Measurements from ENCODE around the gene ENOX1. TPM values are rescaled to one million over a fixed set of nuclear protein-coding genes. Genes with fewer than 3 reads are reported as not detected.

ENOX1 gene
- total RNA-seq, 1 experiment from 2014 or later: 1.8 TPM

DNA sequence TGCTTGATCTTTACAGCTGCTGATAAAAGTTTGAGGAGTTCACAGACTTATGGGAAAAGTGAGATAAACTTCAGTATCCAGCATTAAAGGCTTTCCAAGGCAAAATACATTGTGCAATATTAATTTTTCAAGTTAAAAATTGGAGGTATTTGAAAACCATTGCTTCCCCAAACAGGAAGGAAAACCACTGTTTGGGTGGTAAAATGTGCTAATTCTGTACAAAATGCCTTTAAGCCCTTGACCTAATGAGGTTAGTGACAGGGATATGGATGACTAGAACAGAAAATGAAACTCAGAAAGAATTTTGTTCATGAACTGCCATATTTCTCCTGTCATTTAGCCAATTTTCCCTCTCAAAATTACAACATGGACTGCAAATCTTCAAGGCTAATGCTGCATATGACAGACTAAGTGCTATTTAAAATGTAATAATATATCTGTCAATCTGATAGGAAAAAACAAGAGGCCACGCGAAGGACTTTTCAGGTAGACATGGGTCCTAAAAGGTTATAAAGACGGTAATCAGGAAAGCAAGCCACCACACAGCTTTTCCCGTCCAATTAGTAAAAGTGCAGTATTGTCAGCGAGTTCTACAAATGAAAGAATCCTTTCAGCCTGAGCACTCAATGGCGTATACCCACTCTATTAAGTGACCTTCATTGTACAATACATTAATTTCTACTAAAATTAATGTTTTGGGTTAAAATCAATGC, 212.8 kb downstream of the ENOX1 start:
- TF ChIP-seq, protein P1, sequence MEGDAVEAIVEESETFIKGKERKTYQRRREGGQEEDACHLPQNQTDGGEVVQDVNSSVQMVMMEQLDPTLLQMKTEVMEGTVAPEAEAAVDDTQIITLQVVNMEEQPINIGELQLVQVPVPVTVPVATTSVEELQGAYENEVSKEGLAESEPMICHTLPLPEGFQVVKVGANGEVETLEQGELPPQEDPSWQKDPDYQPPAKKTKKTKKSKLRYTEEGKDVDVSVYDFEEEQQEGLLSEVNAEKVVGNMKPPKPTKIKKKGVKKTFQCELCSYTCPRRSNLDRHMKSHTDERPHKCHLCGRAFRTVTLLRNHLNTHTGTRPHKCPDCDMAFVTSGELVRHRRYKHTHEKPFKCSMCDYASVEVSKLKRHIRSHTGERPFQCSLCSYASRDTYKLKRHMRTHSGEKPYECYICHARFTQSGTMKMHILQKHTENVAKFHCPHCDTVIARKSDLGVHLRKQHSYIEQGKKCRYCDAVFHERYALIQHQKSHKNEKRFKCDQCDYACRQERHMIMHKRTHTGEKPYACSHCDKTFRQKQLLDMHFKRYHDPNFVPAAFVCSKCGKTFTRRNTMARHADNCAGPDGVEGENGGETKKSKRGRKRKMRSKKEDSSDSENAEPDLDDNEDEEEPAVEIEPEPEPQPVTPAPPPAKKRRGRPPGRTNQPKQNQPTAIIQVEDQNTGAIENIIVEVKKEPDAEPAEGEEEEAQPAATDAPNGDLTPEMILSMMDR (IDR thresholded peaks at IDR 0.05; ENCODE audit: unreplicated experiment): no peak
- no peak overlapping the region for H3K4me3 Mint-ChIP-seq (ENCODE audit: unreplicated experiment)
- ChIA-PET POLR2A (interaction anchor here (0.6 kb wide), 1 partner anchor 13 kb away, joined by 3 read pairs; no protein-coding TSS in a partner anchor), CTCF (interaction anchor here (0.8 kb wide), 1 partner anchor 94 kb away, joined by 4 read pairs; no protein-coding TSS in a partner anchor)
- intact Hi-C loops (cut with micrococcal nuclease): no loop called here
- BruUV-seq (replicated peaks): no TSS peak
- peak overlapping the region; percentile 69 for H3K27ac Mint-ChIP-seq (ENCODE audit: low read depth, unreplicated experiment)
- peak; percentile 9 for DNase-seq (ENCODE audit: unreplicated experiment)
- H3K9me3 Mint-ChIP-seq (ENCODE audit: unreplicated experiment): no peaks in the 10 kb centered on the region
- no peaks in the 10 kb centered on the region for H3K36me3 Mint-ChIP-seq (ENCODE audit: insufficient read depth, unreplicated experiment)
- no peaks in the 10 kb centered on the region for H3K27me3 Mint-ChIP-seq (ENCODE audit: insufficient read depth, unreplicated experiment)
- peaks cover 25% of the 10 kb centered on the region for H3K4me1 Mint-ChIP-seq (ENCODE audit: insufficient read depth, unreplicated experiment)

DNA sequence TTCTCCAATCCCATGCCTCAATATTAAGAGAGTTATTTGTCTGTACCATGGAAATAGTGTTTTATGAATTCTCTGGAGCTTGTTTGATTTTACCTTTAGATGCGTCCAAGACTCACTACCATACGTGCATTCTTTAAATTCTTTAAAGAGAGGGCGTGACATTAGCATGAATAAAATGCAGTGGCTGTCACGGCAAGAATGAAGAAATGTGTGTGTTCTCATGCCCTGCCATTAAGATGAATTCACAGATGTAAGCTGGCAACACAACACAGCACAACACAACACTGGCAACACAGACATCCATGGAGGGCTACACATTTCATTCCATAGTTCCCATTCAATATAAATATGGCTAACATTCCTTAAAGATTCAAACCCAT, 213.4 kb downstream of the ENOX1 start:
- TF ChIP-seq, protein P1 (IDR thresholded peaks at IDR 0.05; ENCODE audit: unreplicated experiment): no peak
- no peaks in the 10 kb centered on the region for H3K9me3 Mint-ChIP-seq (ENCODE audit: unreplicated experiment)
- no TSS peak for BruUV-seq (replicated peaks)
- DNase-seq (ENCODE audit: unreplicated experiment): peak; percentile 18
- no peaks in the 10 kb centered on the region for H3K36me3 Mint-ChIP-seq (ENCODE audit: insufficient read depth, unreplicated experiment)
- ChIA-PET POLR2A (interaction anchor here (0.6 to 1.4 kb wide), 2 partner anchors 14 to 29 kb away, joined by 3 read pairs; no protein-coding TSS in a partner anchor), CTCF (interaction anchor here (0.8 kb wide), 1 partner anchor 94 kb away, joined by 4 read pairs; no protein-coding TSS in a partner anchor)
- intact Hi-C loops (cut with micrococcal nuclease): no loop called here
- peak overlapping the region; percentile 69 for H3K27ac Mint-ChIP-seq (ENCODE audit: low read depth, unreplicated experiment)
- H3K4me3 Mint-ChIP-seq (ENCODE audit: unreplicated experiment): no peak overlapping the region
- no peaks in the 10 kb centered on the region for H3K27me3 Mint-ChIP-seq (ENCODE audit: insufficient read depth, unreplicated experiment)
- H3K4me1 Mint-ChIP-seq (ENCODE audit: insufficient read depth, unreplicated experiment): peaks cover 25% of the 10 kb centered on the region

DNA sequence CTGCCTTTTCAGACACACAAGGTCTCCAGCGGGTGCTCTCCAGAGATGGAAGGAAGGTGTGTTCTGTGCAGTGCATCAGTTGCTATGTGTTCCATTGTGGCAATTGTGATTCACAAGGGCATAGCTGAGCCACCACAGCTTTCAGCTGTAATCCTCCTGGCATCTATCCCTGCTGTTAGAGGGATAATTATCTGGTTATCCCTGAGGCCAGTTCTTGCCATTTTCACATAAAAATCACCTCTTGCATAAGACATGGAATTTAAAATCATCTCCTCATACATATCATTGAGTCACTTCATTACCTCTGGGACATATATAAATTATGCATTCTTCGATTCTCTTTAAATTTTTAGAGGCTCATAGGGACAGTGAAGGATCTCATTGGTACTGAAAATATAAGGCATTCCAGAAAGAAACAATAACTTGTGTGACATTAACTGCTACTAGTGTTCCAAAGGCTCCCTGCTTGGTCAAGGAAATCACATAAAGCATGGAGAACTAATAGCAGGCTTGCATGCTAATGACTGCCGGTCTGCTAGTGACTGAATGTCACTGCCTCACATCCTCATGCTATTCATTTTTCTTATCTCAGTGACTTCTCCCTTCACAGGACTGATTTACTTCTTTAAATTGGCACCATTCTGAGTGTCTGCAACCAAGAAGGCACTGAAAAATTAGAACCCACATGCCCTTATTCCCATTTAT, 214.0 kb downstream of the ENOX1 start:
- Mint-ChIP-seq H3K27me3 (ENCODE audit: insufficient read depth, unreplicated experiment) (no peaks in the 10 kb centered on the region), H3K4me1 (ENCODE audit: insufficient read depth, unreplicated experiment) (peaks cover 25% of the 10 kb centered on the region), H3K27ac (ENCODE audit: low read depth, unreplicated experiment) (peak overlapping the region; percentile 69), H3K4me3 (ENCODE audit: unreplicated experiment) (peak overlapping the region; percentile 7), H3K9me3 (ENCODE audit: unreplicated experiment) (no peaks in the 10 kb centered on the region), H3K36me3 (ENCODE audit: insufficient read depth, unreplicated experiment) (no peaks in the 10 kb centered on the region)
- CTCF ChIA-PET: interaction anchor here (0.8 kb wide), 1 partner anchor 93 kb away, joined by 4 read pairs; no protein-coding TSS in a partner anchor
- intact Hi-C loops (cut with micrococcal nuclease): no loop called here
- POLR2A ChIA-PET: interaction anchor here (1.4 kb wide), 1 partner anchor 29 kb away, joined by 3 read pairs; no protein-coding TSS in a partner anchor
- no TSS peak for BruUV-seq (replicated peaks)
- peak; percentile 77 for DNase-seq (ENCODE audit: unreplicated experiment)
- TF ChIP-seq, protein P1 (IDR thresholded peaks at IDR 0.05; ENCODE audit: unreplicated experiment): no peak

DNA sequence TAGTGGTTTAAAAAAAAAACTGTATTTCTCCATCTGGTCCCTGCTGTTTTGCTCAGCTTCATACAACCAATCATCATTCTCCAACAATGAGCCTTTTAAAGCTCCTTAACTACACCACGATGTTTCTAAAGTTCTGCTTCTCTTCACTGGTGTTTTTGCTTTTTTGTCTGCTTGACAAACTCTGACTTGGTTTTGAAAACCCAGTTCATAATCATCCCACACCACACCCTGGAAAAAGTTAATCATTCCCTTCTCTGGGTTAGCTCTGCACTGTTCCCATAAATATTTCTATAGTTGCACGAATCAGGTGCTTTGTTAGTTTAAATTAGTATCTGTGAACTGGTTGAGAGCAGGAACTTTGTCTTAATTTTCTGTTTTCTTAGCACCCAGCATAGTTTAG, 217.1 kb downstream of the ENOX1 start:
- Mint-ChIP-seq H3K4me1 (ENCODE audit: insufficient read depth, unreplicated experiment) (peaks cover 22% of the 10 kb centered on the region), H3K27ac (ENCODE audit: low read depth, unreplicated experiment) (no peak overlapping the region), H3K9me3 (ENCODE audit: unreplicated experiment) (no peaks in the 10 kb centered on the region), H3K4me3 (ENCODE audit: unreplicated experiment) (no peak overlapping the region), H3K36me3 (ENCODE audit: insufficient read depth, unreplicated experiment) (no peaks in the 10 kb centered on the region), H3K27me3 (ENCODE audit: insufficient read depth, unreplicated experiment) (no peaks in the 10 kb centered on the region)
- ChIA-PET POLR2A (interaction anchor here (0.7 to 0.9 kb wide), 2 partner anchors 8 to 220 kb away, joined by 3 read pairs; no protein-coding TSS in a partner anchor), CTCF (no interaction called here)
- intact Hi-C loops (cut with micrococcal nuclease): no loop called here
- TF ChIP-seq, protein P1 (IDR thresholded peaks at IDR 0.05; ENCODE audit: unreplicated experiment): no peak
- no TSS peak for BruUV-seq (replicated peaks)
- no peak for DNase-seq (ENCODE audit: unreplicated experiment)

All from MCF 10A (cell line).